Dedifferentiated amniotic fluid mesenchymal stem cell (primary cell): ENCODE results near the gene KCNQ1.

Experiments used
- DNase-seq: peaks from one replicate; pipeline ENCODE4 v3.0.0-alpha.2; 2016; ENCODE audit errors: extremely low spot score

Gene KCNQ1

DNA sequence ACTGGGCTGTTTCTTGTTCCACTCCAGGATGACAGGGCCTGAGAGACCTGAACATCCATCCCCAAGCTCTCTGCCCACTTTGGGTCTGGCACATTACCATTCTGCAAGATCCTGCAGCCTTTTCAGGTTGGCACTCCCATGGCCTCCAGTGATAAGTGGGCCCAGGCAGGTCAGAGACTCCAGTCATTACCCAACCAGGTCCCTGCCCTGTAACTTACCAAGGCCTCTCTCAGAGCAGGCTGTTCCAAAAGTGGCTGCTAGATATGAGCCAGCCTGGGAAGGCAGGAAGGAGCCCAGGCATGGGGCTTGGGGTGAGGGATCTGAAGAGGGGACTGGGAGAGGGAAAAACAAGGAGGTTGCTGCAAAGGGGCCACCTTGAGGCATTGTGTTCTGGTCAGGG is 219.1 kb downstream of the KCNQ1 start:
- DNase-seq = no peak

DNA sequence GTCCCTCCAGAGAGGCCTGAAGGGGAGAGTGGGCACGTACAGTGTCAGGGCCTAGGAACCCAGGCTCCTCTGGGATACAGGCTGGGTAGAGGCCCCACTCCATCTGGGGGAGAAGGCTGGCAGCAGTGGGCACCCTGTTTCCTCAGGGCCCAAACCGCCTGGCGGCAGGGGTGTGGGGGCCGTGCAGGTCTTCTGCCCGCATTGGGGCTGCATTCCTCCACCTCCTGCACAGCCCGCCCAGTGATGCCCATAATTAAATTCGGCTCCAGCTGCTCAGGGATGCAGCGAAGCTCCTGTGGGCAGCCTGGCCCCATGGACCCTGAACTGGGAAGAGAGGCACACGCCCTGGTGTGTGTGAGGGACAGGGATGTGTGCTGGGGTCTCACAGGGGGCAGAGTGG is 219.6 kb downstream of the KCNQ1 start:
- DNase-seq = no peak

DNA sequence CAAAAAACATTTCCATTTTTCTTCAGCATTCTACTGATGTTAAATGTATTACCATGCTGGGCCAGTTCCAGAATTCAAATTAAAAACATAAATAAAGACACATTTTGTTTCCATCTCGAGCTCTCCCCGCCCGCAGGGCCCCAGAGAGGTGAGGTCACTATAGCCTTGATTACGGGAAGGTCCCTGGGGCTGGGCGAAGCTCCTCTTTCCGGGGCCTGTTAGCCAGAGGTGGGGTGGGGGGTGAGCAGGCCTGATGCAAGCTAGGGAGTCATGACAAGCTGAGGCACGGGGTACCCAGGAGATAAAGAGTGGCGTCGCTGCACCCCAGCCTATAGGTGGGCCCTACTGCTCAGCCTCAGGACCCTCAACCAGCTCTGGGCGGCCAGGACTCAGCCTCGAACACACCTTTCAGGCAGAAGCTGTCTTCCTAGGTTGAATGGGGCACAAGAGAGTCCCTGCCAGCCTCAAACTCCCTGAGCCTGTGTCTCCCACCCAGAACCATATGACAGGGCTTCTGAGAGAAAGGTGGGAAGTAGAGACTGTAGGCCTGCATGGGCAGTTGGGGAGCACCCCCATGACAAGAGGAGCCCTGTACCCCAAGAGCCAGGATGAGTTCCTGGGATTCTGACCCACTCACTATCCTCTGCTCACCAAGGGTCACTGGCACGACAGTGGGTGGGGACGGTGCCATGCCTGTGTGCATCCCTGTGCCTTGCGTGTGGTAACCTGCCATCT is 220.2 kb downstream of the KCNQ1 start:
- DNase-seq = no peak

- no peak for DNase-seq
Observed at GRCh38 chr11:2665526-2666400, 221.0 kb downstream of the KCNQ1 start.

DNA sequence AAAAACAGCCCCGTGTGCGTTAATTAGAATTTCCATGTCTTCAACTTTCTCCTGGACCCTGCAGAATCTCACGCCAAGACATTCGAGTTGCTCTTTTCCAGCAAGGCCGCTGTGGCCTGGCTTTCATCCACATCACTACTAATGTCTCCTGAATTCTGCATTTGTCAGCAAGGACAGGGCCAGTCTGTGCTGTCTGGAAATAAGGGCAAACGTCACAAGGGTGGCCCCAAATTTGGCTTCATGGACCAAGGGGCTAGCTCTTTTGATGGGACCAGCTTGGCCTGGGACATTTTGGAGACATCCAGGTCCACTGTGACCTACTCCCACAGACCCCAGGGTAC is 221.6 kb downstream of the KCNQ1 start:
- no peak for DNase-seq

GRCh38 chr11:2666828-2667570 is 222.2 kb downstream of the KCNQ1 start:
- DNase-seq = no peak

- no peak for DNase-seq
Observed at GRCh38 chr11:2667940-2668339, 223.1 kb downstream of the KCNQ1 start.

GRCh38 chr11:2668876-2669275 is 224.1 kb downstream of the KCNQ1 start:
- DNase-seq = no peak

DNA sequence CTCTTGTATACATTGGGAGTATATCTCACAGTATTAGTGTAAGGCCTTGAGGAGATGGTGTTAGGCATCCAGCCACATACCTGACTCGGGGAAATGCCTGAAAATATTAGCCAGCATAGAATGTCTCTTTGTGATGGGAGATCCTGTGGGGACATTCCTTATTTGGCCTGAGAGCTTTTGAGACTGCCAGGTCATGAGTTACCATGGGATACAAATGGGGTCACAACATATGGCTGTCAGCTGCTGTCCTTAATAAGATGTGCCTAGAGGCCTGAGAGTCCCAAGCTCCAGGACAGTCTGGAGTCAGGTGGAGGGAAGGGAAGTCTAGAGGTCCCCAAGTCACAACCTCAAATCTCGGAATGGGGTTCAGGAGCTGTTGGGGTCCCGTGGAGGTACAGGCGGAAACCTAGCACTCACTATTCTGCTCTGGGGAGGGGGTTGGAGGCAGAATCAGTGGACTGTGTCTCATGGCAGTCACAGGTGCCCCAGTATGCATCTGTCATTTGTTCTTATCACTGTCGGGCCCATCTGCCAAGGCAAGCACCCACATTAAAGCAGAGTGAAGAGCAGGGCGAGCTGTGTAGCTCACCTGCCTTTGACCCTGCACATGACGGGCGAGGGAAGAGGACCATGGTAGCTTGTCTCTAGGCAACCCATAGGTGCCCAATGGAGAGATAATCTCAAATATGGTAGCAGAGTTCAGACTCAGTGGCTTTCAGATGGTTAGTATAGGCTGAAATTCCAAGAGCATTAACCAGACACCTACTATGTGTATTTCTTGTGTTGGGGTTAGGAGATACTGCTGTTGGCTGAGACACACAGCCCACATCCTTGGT is 225.0 kb downstream of the KCNQ1 start:
- no peak for DNase-seq

DNA sequence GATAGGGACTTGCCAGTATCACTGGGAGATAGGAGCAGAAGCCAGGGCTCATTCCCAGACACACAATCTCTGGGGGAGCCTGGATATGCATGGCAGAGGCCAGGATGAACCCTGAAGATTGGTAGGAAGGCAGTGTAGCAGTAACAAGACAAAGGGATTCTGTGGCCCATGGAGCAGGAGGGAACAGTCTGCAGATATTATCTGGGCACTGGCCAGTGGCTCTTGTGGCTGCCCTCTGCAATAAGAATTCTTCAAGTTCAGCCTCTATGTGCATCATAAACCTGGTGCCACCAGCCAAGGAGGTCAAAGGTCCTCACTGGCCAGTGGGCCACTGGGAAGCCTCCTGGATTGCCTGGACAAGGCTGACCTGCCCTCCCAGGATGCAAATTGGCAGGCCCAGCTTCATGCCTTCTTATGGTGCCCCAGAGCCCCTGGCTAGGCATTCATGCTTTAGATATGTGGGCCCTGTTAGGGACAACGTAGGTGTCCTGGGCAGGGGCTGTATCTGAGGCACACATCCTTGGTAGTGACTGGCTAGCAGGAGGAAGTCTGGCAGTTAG is 225.8 kb downstream of the KCNQ1 start:
- DNase-seq = no peak

GRCh38 chr11:2671748-2672147 is 226.9 kb downstream of the KCNQ1 start:
- DNase-seq = no peak

- no peak for DNase-seq
Observed at GRCh38 chr11:2672553-2673249, 227.9 kb downstream of the KCNQ1 start.

DNA sequence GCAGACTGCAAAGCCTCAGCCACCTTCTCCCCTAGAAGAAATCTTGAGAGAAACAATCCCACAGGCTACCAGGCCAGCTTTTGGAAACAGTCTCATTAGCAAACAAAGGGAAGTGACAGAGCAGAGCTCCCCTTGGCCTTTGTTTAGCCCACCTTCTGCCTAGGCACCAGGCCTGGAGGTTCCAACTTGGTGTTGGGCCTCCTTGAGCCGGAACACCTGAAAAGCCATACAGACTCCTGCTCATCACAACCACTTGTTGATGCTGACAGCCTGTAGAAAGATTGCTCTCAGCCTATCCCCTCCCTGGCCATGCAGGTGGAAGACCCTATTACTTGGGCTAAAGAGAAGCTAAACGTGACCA is 228.4 kb downstream of the KCNQ1 start:
- DNase-seq = no peak

DNA sequence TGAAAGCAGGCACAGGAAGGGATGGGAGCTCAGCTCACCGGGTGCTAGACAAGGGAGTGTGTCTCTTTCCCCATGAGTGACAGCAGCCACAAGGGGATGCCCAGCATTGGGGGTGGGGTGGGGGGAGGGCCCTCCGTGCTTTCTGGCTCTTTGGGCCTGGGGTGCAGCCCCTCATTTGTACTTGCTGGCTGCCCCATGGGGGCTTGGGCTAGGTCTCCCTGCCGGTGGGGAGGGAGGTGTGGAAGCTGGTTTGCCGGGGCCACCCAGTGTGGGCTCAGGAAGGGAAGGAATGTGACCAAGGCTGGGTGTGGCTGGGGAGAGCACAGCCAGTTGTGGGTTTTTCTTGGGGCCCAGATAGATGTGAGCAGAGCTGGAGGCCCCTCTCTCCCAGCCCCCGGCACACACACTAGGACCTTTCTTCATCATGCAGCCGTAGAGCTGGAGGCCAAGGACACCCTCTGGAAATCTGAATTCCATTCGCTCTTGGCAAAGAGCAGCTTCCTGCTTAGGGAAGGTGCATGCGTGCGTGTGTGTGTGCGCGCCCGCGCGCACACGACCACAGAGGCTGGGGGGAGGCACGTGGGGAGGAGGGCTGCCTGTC is 229.2 kb downstream of the KCNQ1 start:
- no peak for DNase-seq

GRCh38 chr11:2674658-2675131 is 229.9 kb downstream of the KCNQ1 start:
- DNase-seq = no peak

DNA sequence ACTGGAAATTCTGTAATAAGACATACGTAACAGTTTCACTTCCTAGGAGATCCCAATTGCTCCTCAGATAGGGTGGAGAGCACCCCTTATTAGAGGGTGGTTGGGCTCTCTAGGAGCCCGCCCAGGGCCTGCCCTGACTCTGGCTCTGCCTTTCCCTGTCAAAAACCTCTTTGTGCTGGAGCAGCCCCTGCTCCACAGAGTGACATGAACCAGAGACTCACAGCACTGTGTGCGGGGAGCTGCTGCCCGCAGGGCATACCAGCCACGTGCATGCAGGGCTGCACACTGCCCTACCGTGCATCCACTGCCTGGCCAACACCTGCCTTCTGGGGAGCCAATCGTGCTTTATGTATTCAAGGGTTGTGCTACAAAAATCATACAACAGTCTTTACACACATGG is 230.7 kb downstream of the KCNQ1 start:
- no peak for DNase-seq

DNA sequence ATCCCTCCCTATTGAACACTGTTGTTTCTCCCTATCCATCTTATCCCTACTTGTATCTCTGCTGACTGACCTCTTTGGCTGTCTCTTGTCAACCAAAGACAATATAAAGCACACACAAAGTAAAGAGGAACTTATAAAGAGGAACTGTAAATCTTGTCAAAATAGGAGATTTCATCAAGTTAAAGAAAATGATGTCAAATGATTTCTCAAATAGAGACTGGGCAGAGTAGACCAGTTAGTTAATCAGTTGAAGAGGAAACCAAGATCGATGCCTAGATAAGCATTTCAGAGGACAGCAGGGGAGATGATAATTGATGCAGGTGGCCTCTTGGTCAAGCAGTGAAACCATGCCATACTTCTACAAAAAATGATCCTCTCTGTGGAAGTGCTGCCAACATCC is 232.3 kb downstream of the KCNQ1 start:
- no peak for DNase-seq

DNA sequence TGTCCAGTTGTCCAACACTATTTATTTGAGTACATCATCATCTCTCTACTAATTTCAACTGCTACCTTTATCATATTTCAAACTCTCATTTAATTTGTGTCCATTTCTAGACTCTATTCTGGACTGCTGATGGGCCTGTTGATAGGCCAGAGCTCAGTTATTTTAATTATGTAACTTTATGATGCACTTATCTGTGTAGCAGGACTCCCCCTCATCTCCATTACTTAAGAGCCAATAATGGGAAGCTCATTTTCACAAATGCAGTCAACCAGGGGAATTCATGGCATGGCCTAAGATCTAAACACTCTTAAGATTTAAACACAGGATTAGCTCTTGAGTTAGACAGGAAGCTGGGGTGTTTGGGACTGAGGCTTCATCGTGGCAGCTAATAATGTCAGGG is 233.6 kb downstream of the KCNQ1 start:
- DNase-seq = no peak

GRCh38 chr11:2679011-2679676 is 234.3 kb downstream of the KCNQ1 start:
- DNase-seq = no peak
